ENCODE measurements around the gene SUPT3H.

Gene SUPT3H

DNA sequence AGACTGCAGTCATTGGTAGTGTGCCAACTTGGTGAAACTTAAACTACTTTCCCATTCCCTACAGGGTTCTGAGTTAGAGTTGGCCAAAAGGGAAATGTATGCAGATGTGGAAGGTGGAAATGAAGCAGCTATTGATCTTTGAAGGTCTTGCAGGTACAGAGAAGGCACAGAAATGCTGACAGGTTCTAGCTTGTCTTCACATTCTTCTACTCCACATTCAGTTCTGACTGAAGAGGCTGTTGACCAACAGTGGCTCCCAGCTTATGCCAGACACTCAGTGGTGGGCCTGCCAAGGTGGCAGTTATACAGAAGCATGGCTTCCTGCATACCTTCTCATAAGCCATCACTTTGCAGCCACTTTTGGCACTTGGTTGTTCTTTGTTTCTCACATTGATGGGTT lies 566.3 kb downstream of the SUPT3H start:
- TF ChIP-seq, protein P1, sequence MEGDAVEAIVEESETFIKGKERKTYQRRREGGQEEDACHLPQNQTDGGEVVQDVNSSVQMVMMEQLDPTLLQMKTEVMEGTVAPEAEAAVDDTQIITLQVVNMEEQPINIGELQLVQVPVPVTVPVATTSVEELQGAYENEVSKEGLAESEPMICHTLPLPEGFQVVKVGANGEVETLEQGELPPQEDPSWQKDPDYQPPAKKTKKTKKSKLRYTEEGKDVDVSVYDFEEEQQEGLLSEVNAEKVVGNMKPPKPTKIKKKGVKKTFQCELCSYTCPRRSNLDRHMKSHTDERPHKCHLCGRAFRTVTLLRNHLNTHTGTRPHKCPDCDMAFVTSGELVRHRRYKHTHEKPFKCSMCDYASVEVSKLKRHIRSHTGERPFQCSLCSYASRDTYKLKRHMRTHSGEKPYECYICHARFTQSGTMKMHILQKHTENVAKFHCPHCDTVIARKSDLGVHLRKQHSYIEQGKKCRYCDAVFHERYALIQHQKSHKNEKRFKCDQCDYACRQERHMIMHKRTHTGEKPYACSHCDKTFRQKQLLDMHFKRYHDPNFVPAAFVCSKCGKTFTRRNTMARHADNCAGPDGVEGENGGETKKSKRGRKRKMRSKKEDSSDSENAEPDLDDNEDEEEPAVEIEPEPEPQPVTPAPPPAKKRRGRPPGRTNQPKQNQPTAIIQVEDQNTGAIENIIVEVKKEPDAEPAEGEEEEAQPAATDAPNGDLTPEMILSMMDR (IDR thresholded peaks at IDR 0.05; ENCODE audit: insufficient read depth, low read depth, low read length, missing control alignments), result no peak
- DNase-seq (ENCODE audit: low read depth), result no peak
- H3K4me3 ChIP-seq (ENCODE audit: low read depth, low read length), result no peak overlapping the region

DNA sequence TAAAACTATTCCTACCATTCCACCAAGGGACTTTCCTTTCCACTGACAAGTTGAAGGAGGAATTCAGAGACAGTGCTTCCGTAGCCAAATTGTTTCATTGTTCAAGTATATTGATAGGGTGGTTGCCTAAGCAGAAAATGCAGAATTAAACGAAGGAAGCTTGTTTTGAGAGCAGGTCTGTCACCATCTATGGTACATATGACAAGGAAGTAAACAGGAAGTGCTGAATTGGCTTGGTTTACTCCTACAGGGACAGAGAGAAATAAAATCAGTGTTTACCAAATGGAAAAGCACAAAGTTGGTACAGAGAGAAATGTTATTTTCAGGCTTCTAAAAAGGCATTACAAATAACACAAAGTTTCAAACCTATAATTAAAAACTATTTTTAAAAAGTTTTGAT lies 568.5 kb downstream of the SUPT3H start:
- no peak overlapping the region for H3K4me3 ChIP-seq (ENCODE audit: low read depth, low read length)
- TF ChIP-seq, protein P1 (IDR thresholded peaks at IDR 0.05; ENCODE audit: insufficient read depth, low read depth, low read length, missing control alignments), result no peak
- no peak for DNase-seq (ENCODE audit: low read depth)

DNA sequence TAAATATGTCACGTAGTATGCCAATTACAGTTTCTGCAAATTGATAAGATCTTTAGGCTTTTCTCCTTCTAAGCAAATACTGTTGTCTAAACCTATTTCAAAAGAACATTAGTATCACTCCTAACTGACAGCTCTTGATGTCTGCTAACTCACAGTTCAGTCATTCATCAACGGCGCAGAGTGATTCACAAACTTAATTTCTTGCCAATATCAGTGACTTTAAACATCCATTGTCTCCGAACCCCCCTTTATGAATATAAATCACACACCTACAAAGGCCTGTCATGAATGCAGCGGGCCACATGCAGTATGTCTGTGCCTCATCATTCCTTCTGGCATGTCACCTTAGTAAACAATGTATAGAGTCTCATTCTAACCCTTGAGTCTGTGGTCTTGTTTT lies 569.6 kb downstream of the SUPT3H start:
- no peak for DNase-seq (ENCODE audit: low read depth)
- H3K4me3 ChIP-seq (ENCODE audit: low read depth, low read length), result no peak overlapping the region
- TF ChIP-seq, protein P1 (IDR thresholded peaks at IDR 0.05; ENCODE audit: insufficient read depth, low read depth, low read length, missing control alignments), result no peak

DNA sequence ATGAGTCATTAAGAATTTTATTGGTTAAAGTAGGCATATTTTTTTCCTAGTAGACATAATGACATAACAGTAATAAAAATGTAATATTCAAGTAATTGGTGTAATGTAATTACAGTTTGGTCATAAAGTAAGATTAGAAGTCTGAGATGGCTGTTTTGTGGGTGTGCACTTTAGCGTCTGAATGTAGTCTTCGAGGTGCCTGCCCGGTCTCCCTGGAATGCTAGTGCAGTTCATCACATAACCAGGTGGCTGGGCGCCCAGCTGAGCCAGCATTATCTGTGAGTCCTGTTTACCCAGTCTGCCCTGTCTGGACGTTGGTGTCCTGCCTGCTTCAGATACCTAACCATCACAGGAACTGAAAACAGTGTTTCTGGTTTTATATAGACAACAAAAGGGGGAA lies 571.1 kb downstream of the SUPT3H start:
- TF ChIP-seq, protein P1 (IDR thresholded peaks at IDR 0.05; ENCODE audit: insufficient read depth, low read depth, low read length, missing control alignments), result no peak
- no peak overlapping the region for H3K4me3 ChIP-seq (ENCODE audit: low read depth, low read length)
- DNase-seq (ENCODE audit: low read depth), result no peak

DNA sequence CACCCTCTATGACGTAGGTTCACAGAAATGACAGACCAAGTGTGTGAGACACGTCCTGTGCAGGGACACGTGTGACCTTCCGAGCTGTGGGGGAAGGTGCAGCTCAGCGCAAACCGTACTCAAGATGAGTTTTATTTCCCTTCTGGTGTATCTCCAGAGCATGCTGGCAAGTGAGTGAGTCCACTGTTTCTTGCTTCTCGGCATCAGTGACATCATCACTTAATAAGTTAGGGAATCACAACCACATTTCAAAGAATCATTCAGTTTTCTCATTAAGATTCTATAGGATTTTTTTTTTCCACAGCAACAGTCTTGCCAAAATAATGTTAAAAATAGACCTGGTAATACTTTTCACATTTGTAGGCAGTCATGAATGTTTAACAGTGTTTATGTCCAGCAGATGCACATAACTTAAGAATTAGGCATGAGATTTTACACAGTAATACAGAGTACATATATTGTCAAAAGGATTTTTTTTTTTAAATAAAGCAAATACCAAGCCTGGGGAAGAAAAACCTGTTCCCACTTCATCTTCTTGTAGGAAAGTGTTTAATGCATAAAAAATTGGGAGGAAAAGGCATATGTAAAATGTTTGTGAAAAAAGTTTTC lies 572.4 kb downstream of the SUPT3H start:
- DNase-seq (ENCODE audit: low read depth), result no peak
- H3K4me3 ChIP-seq (ENCODE audit: low read depth, low read length), result no peak overlapping the region
- TF ChIP-seq, protein P1 (IDR thresholded peaks at IDR 0.05; ENCODE audit: insufficient read depth, low read depth, low read length, missing control alignments), result no peak

DNA sequence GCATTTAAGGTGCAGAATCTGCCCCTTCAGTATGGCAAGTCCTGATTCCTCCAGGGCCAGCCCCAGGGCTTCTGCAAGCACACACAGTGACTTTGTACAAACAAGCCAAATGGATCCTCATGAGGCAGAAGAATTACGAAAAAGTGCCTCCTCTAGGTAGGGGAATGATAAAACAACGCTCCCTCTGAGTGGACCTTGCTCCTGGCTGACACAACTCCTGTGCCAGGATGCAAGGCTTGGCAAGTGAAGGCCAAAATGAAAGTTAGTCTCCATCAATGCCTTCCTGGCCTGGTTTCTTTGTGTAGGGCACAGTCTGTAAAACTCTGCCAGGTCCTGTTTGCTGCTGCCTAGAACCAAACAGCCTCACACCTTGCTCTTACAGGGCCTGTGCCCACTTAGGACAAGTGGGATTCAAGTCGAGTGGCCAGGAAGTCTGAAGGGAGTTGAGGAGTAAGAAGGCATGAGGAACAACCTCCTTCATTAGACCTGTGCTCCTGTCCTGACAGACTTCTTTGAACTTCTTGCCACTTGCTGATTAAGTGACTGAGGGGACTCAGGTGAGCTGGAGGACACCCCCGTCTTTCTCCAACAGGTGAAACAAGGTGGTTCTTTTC lies 573.1 kb downstream of the SUPT3H start:
- DNase-seq (ENCODE audit: low read depth), result no peak
- no peak overlapping the region for H3K4me3 ChIP-seq (ENCODE audit: low read depth, low read length)
- TF ChIP-seq, protein P1 (IDR thresholded peaks at IDR 0.05; ENCODE audit: insufficient read depth, low read depth, low read length, missing control alignments), result no peak

DNA sequence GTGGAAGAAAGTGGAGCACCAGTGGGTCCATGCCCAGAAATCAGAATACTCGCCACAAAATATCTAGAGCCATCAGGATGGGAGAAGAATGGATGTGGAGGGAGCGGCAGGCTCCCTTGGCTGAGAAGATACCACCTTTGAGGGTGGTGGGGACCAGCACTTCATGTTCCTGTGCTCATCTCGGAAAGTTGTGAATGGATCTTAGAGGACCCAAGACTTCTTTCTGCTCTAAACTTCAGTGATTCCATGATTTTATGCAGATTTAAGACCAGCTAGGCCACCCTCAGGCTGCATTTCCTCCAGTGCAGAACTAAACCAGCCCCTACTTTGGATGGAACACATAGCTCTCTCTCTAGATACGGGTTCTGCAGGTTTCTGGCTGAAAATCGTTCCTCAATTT lies 573.7 kb downstream of the SUPT3H start:
- TF ChIP-seq, protein P1 (IDR thresholded peaks at IDR 0.05; ENCODE audit: insufficient read depth, low read depth, low read length, missing control alignments), result no peak
- no peak overlapping the region for H3K4me3 ChIP-seq (ENCODE audit: low read depth, low read length)
- DNase-seq (ENCODE audit: low read depth), result no peak
